NT2/D1 (cell line): ENCODE results near the gene POLRMT.

Experiments used
- YY1 ChIP-seq: IDR thresholded peaks from 2 replicates; pipeline ENCODE4 v1.6.1; 2011; ENCODE audit not compliant: insufficient read length, insufficient read depth
- ZNF274 ChIP-seq: IDR thresholded peaks from 2 replicates; pipeline ENCODE4 v1.6.1; 2011; ENCODE audit warnings: mild to moderate bottlenecking, low read depth, low read length

GRCh38 chr19:657611-658010 lies 24.3 kb upstream of the POLRMT start:
- TF ChIP-seq YY1: no peak
- TF ChIP-seq ZNF274: no peak
